Midbrain (tissue), 1 donor: ENCODE results near the gene PRPF31.
"Not testable (repeated sequence)": the region's sequence is repeated elsewhere in the genome, so short reads cannot be mapped to it uniquely, and the experiment has no call there.

Source experiments
- DNase-seq: peaks from one replicate; lab custom pipeline; 2025; lab: John Stamatoyannopoulos, UW

The PRPF31 gene, protein sequence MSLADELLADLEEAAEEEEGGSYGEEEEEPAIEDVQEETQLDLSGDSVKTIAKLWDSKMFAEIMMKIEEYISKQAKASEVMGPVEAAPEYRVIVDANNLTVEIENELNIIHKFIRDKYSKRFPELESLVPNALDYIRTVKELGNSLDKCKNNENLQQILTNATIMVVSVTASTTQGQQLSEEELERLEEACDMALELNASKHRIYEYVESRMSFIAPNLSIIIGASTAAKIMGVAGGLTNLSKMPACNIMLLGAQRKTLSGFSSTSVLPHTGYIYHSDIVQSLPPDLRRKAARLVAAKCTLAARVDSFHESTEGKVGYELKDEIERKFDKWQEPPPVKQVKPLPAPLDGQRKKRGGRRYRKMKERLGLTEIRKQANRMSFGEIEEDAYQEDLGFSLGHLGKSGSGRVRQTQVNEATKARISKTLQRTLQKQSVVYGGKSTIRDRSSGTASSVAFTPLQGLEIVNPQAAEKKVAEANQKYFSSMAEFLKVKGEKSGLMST

DNA sequence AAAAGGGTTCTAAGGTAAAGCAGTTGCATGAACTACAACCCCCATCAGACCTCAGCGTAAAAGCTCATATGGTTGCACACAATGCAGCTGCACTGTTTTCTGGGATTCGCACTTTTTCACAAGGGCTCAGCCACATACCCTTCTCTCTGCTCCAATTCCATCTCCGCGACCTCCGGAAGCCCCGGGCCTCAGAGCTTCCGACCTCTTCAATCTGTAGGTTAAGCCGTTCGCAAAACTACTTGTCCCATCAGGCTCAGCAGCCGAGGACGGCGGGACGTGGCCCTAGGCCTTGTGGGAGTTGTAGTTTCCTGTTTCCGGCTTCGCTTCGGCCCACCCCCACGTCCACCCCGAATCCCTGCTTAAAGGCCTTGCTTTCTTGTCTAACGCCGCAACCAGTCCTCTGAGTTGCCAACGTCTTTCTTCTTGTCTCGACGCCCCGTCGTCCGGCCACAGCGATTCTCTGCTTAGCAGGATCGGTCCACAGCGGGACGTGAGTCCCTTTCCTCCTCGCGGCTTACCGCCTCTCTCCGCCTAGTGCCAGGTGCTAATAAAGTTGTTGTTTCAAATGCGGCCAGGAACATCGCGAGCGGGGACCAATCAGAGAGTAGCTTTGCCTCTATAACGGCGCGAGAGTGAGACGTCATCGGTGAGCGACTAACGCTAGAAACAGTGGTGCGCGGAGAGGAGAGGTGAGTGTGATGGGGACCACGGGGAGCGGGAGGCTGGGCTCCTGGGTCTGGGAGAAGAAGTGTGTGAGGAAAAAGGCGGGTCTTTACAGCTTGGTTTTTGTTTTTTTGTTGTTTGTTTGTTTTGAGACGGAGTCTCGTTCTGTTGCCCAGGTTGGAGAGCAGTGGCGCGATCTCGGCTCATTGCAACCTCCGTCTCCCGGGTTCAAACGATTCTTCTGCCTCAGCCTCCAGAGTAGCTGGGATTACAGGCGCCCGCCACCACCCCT, at the start of gene PRPF31, which contains the start of gene TFPT:
PRPF31 (plus strand) TSS at position 646 of the 955 bp plus-strand sequence. CDS start 2,525 bp downstream, outside the sequence.
TFPT (minus strand) TSS at position 549 of the 955 bp plus-strand sequence; CDS start at position 161, 388 bp downstream.
- DNase-seq = peak; percentile 98

DNA sequence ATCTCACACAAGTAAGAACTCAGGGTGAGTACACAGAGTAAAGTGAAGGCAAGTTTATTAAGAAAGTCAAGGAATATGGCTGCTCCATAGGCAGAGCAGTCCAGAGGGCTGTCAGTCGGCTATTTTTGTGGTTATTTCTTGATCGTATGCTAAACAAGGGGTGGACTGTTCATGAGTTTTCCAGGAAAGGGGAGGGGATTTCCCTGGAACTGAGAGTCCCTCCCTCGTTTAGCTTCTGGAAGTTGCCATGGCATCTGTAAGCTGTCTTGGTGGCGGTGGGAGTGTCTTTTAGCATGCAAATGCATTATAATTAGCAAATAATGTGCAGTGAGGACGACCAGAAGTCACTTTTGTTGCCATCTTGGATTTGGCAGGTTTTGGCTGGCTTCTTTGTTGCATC, 46.1 kb upstream of the PRPF31 start:
- DNase-seq = no peak

DNA sequence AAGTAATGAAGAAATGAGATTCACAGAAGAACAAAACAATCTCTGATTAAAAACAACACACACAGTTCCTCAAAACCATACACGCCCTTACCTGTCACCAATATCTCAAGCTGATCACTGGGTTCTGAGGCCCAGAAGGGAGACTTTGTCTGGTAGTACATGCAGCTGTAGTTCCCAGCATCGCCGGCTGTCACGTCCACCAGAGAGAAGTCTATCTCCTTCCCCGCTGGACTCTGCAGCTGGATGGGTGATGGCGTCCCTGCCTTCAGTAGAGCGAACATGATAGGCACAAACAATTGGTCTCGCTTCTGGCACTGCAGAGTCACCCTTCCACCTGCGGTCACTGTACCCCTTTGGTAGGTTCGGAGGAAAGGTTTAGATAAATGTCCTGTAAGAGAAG, 41.7 kb upstream of the PRPF31 start:
- no peak for DNase-seq

DNA sequence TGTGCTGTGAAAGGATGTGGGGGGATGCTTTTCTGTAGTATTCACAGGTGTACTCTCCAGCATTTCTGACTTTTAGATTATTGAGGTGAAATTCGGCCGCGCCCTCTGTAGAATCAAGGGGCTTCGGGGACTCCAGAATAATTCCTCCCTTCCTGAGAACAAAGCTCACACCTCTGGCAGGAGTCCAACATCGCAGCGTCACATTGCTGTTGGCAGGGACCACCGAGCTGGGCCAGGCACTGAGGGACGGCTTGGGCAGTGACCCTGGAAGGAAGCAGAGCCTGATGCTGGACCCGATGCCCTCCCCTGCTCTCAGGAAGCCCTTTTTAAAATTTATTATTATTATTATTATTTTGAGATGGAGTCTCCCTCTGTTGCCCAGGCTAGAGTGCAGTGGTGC, 40.7 kb upstream of the PRPF31 start:
- DNase-seq = no peak

DNA sequence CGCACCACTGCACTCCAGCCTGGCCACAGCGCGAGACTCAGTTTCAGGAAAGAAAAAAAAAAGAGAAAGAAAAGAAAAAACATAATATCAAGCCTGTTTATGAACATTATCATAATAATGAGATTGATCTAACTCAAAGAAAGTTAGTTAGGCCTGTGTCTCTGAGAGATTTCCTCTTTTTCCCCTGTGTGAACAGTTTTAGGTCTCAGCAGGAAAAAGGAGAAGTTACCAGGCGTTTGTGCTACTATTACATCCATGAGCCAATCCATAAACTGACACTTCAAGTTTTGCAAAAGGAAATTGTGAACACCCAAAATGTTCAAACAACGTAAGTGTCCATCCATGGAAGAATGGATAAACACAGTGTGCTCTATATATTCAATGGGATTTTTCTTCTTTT, 38.2 kb upstream of the PRPF31 start:
- no peak for DNase-seq

DNA sequence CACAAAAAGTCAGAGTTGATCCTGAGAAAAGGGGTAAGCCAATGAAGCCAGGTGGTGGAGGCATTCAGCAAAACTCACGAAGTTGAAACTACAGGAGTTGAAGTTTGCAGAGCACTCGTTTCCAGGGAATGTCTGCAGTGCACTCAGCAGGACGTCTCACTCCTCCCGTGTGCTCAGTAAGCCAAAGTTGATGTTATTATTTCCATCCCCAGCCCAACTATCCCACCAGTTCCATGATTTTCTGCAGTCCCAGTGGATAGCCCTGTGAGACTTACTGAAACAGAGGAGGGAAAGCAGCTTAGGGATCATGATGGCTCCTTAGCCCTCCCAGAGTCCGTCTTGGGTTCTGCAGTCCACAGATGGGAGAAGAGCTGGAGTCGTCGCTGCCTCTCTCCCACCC, 34.5 kb upstream of the PRPF31 start, which contains the start of gene TARM1:
TARM1 (minus strand) TSS at position 334 of the 400 bp plus-strand sequence; CDS start at position 309, 25 bp downstream.
- DNase-seq = no peak

DNA sequence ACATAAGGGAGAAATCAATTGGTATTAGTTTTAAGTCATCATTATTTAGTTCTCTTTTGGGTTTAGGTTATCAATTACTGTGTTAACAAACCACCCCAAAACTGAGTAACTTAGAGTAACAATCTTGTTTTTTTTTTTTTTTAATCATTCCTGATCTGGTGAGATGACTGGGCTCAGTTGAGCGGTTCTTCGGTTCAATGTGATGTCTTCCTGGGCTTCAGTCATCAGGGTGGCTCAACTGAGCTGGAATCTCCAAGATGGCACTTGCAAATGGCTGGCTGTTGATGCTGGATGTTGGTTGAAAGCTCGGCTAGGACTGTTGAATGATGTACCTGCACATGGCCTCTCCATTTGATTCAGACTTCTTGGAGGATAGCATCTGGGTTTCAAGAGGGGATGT, 31.1 kb upstream of the PRPF31 start:
- DNase-seq = no peak

DNA sequence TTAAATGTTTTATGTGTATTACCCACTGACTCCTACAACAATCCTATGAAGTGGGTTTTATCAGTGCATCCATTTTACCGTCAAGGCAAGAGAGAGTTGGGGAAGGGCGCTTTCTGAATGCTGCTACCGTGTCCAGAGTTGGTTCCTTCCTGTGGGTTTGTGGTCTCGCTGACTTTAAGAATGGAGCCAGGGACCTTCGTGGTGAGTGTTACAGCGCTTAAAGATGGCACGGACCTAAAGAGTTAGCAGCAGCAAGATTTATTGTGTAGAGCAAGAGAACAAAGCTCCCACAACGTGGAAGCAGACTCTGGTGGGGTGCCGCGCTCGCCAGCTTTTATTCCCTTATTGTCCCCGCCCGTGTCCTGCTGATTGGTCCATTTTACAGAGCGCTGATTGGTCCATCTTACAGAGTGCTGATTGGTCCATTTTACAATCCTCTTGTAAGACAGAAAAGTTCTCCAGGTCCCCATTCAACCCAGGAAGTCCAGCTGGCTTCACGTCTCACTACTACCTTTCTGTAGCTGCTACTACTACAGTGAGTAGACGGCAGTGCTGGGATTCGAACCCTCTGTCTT, 21.0 kb upstream of the PRPF31 start:
- no peak for DNase-seq

DNA sequence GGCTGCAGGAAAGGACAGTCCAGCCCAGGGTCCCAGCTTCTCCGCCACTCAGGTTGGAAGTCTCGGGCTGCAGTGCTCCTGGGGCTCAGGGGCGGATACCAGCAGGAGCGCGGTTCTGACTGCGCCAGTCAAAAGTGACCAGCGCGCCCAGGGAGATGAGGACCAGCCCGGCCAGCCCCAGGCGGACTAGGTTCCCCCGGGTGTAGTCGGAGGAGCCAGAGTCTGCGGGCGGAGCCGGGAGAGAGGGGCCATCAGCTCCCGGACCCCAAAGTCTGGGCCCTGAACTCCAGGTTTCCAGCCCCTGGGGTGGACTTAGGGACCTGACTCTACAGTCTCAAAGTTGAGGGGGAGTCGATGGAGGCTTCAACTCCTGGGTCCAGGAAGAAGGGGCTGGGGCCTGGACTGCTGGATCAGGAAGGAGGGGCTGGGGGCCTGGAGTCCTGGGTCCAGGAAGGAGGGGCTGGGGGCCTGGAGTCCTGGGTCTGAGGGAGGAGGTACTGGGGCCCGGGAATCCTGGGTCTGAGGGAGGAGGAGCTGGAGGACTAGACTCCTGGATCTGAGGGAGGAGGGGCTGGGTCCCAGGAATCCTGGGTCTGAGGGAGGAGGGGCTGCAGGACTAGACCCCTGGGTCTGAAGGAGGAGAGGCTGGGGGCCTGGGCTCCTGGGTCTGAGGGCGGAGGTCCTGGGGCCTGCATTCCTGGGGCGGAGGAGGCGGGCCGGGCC, 20.3 kb upstream of the PRPF31 start:
- DNase-seq = no peak

DNA sequence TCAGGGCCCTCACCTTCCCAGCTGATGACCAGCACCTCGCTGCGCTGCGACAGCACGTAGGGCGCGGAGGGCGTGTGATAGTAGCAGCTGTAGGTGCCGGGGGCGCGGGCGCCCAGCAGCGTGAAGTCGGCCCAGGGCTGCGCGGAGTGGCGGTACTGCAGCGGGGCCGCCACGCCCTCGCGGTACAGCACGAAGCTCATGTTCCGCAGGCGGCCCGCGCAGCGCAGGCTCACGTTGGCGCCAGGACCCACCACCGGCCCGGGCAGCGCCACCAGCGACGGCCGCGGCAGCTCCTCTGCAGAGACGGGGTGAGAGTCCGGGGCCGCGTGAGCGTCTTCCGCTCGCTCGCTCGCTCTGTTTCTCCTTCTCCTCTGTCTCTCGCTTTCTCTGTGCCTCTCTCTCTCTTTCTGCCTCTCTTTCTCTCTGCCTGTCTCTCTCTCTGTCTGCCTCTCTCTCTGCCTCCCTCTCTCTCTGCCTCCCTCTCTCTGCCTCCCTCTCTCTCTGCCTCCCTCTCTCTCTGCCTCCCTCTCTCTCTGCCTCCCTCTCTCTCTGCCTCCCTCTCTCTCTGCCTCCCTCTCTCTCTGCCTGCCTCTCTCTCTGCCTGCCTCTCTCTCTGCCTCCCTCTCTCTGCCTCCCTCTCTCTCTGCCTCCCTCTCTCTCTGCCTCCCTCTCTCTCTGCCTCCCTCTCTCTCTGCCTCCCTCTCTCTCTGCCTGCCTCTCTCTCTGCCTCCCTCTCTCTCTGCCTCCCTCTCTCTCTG, 19.5 kb upstream of the PRPF31 start:
- DNase-seq = not testable (repeated sequence)

DNA sequence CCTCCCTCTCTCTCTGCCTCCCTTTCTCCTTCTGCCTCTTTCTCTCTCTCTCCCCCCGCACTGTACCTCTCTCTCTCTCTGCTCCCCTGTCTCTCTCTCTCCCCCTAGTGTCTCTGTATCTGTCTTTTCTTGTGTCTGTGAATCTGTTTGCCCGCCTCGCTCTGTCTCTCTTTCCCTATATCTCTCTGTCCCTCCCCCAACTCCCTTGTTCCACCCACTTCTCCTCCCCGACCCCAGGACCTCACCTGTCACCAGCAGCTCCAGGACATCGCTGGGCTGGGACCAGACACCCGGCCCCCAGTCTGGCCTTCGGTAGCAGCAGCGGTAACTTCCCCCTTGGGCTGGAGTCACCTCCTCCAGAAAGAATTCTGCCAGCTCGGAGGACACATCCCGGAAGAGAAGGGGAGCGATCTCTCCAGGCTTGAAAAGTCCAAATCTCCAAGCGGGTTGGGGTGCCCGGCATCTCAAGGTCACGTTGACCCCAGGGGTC, 18.9 kb upstream of the PRPF31 start:
- DNase-seq = no peak

DNA sequence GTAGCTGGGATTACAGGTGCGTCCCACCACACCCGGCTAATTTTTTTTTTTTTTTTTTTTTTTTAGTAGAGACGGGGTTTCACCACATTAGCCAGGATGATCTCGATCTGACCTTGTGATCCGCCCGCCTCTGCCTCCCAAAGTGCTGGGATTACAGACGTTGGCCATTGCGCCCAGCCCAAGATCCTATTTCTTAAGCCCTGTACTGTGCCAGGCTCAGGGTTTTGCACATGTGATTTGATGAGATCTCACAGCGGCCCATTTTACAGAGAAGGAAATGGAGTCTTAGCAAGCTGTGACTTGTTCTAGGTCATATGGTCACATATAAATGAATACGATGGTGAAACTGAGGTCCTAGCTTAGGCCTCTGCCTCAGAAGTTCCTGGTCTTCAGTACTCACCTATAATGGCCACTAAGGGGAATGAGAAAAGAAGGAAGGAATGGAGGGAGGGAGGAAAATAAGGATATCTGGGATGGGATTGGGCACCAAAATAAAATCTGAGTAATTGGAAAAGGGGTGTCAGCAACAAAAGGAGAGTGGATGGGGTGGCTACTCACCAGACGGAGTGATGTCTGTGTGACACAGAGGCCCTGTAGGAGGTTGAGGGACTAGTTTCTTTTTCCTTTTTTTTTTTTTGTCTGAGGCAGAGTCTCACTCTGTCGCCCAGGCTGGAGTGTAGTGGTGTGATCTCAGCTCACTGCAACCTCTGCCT, 16.2 kb upstream of the PRPF31 start:
- DNase-seq = no peak

DNA sequence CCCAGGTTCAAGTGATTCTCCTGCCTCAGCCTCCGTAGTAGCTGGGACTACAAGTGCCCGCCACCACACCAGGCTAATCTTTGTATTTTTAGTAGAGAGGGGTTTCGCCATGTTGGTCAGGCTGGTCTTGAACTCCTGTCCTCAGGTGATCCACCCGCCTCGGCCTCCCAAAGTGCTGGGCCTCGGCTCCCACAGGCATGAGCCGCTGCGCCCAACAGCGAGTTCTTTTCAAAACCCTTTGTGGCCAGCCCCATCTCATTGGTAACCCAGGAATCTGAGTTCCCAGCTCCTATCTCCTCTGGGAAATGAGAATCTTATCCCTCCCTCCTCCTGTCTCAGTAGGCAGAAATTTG, 15.7 kb upstream of the PRPF31 start:
- DNase-seq = not testable (repeated sequence)

DNA sequence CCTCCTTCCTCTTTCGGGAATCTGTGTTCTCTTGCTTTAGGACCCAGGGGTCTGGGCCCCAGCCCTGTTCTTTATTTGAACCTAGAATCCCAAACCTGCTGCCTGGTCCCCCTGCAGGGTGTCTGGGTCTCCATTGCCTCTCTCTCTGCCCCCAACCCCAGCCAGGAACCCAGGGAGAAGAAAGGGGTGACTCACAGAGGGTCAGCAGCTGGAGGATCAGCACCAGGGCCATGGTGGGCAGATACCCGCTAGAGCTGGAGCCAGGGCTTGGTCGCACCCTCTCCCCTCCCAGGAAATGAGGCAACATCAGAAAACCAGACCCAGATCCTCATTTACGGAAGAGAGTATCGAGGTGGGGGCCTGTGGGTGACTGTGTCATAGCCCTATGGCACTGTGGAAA, 15.0 kb upstream of the PRPF31 start, which contains the start of gene OSCAR:
OSCAR (minus strand) TSS at position 243 of the 400 bp plus-strand sequence; CDS start at position 232, 11 bp downstream.
- DNase-seq = no peak

DNA sequence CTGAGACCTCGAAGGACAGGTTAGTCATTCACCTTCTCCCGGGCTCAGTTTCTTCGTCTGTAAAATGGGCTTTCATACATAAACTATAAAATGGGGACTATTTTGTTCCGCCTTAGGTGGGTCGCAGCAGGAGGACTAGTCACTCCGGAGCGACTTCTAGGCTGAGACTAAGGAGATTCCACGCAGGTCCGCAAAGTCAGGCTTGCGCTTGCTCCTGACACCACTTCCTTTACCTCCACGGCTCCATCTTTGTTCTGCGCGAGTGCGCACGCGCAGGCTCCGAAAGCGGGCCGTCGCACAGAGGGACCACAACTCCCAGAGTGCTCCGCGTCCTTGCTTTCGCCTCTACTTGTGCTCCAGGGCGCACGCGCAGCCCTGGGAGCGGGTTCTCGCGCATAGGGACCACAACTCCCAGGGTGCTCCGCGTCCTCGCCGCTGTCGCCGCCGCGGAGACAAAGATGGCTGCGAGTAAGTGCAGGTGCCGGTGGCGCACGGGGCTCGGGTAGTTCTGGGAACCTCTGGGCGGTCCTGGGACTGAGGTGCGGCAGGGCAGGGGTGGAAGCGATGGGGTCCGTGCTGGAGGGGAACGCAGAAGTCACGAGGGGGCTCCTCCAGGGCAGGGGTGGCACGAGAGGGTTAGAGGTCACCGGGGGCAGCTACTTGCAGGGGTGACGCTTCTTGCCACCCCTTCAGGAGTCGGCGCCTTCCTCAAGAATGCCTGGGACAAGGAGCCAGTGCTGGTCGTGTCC, 13.0 kb upstream of the PRPF31 start, which contains the start of gene NDUFA3:
NDUFA3 (plus strand) TSS at position 435 of the 749 bp plus-strand sequence; CDS start at position 459, 24 bp downstream.
- peak; percentile 98 for DNase-seq

DNA sequence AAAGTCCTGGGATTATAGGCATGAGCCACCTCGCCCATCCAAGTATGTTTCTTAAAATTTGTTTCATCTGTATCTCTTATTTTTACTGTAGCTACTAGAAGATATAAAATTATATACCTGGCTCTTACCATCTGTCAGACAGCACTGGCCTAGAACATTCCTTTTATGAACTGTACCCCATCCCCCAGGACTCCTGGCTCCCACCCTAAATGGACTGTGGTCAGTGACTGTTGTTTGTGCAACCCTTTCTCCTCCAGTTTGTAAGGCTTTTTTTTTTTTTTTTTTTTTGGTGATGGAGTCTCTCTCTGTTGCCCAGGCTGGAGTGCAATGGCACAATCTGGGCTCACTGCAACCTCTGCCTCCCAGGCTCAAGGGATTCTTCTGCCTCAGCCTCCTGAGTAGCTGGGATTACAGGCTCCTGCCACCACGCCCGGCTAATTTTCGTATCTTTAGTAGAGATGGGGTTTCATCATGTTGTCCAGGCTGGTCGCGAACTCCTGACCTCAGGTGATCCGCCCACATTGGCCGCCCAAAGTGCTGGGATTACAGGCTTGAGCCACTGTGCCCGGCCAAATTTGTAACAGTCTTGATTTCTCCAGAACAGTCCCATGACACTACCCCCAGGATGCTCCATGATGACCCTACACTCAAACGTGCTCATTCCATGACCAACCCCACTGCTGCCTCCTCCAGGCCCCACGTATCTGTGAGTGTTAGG, 10.4 kb upstream of the PRPF31 start:
- no peak for DNase-seq

DNA sequence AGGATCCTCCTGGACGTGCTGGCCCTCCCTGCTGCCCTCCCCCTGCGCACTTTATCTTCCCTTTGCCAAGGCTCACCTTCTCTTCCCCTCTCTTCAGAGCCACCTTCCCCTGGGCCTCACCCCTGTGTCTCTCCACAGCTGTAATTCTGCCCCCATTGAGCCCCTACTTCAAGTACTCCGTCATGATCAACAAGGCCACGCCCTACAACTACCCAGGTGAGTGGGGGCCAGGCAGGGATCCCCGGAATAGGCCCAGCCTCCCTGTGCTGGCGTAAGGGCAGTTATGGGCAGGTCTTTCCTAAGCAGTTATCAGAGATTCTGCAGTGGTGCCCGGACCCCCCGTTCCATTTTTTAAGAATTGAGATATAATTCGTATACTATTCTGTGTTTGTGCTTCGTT, 9.8 kb upstream of the PRPF31 start:
- DNase-seq = no peak

DNA sequence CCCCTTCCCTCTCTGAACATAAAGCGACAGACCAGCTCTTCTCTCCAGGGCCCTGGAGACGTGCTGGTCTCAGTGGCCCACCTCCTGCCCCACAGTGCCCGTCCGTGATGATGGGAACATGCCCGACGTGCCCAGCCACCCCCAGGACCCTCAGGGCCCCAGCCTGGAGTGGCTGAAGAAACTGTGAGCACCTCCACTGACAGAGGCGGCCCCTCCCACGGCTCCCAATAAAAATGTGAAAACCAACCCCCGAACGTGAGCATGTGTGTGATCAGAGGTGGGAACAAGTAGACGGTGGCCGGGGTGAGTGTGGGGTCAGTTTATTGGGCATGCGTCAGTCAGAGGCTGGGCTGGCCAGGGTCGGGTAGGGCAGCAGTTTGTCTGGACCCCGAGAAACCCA, 8.8 kb upstream of the PRPF31 start:
- DNase-seq = no peak
